Non-pigmented ciliary epithelial cell (primary cell): Measurements from ENCODE around the gene AQP1.

Experiments
- DNase-seq: peaks from one replicate; pipeline ENCODE4 v3.0.0-alpha.2; 2010; ENCODE audit warnings: low read depth

AQP1 gene

DNA sequence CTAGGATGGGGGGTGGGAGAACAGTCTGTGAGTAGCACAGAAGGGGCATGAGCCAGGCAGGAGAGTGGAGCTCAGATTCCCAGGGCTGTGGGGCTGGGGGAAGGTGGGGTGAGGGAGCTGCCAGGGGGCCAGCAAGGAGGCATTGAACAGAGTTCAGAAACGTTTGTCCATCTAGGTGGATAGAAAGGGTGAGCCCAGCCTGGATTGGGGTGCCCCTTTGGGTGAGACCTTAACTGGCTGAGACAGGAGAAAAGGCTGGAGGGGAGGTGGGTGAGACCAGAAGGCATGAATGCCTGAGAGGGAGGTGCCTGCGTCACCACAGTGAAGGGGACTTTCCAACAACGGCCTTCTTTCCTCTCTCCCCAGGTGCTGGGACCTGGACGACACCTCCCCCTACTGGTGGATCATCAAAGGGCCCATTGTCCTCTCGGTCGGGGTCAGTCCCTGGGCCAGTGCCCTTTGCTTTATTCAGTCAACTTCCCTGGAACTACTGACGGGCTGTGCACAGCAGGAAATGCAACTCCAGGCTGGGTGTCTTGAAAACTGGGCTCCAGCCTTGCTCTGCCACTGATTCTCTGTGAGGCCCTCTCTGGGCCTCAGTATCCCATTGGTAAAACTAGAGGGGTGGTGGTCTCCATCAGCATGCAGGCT lies 63.1 kb downstream of the AQP1 start:
- no peak for DNase-seq
